GM12878 (cell line): ENCODE results near the gene CHIT1. TPM values are rescaled to one million over a fixed set of nuclear protein-coding genes. Genes with fewer than 3 reads are reported as not detected.

Source experiments
- ATAC-seq: fragments of 200-7000 bp; cut with Tn5 transposase; 3 replicates; pipeline ENCODE4 v1.9.1; 2020; ENCODE audit warnings: mild to moderate bottlenecking, moderate library complexity
- BruUV-seq: library from RNA; stranded (reverse); fragments of 400-500 nt; replicated peaks from 2 replicates; lab custom pipeline; 2021; lab: Mats Ljungman, UMichigan
- CTCF ChIA-PET: fragments of 300-600 bp; sonication (Branson Sonifier 250); formaldehyde crosslinking; extraction: SDS; loops from one replicate; lab custom pipeline; 2021; ENCODE audit warnings: inconsistent platforms; lab: Yijun Ruan, JAX
- POLR2A ChIA-PET: fragments of 350-600 bp; formaldehyde crosslinking; extraction: SDS; loops from one replicate; lab custom pipeline; 2021; ENCODE audit warnings: inconsistent platforms; lab: Charles Lee
- RAD21 ChIA-PET: fragments of 300-600 bp; sonication (Branson Sonifier 250); formaldehyde crosslinking; loops from one replicate; lab custom pipeline; 2023; ENCODE audit warnings: antibody characterized with exemption; ENCODE audit not compliant: unreplicated experiment; lab: Charles Lee
- SMC1A ChIA-PET: fragments of 300-600 bp; sonication (Branson Sonifier 250); formaldehyde crosslinking; loops from one replicate; lab custom pipeline; 2023; ENCODE audit not compliant: unreplicated experiment, uncharacterized antibody; lab: Charles Lee
- DNase-seq: peaks from one replicate; pipeline ENCODE4 v3.0.0-alpha.2; 2011; ENCODE audit warnings: low read depth, low spot score
- FAIRE-seq: peaks from 3 replicates; lab custom pipeline; 2011; peaks lifted over from hg19 to GRCh38; lab: Jason Lieb, UNC
- H2AFZ ChIP-seq: 2 replicates; pipeline ENCODE4 v1.6.0; 2011; ENCODE audit warnings: low read depth, low read length, control low read depth; ENCODE audit not compliant: control insufficient read depth
- H3K27ac ChIP-seq: 2 replicates; pipeline ENCODE4 v1.5.1; 2011; ENCODE audit warnings: control low read depth; ENCODE audit not compliant: control insufficient read depth, insufficient read depth
- H3K27me3 ChIP-seq, 2 experiments: replicated peaks in 1 of 2; 2 replicates each; pipeline versions ENCODE4 v1.6.0 to v1.6.1; 2011; ENCODE audit warnings: low read length in 1 of 2; ENCODE audit not compliant: control insufficient read depth in 2 of 2, insufficient read depth in 2 of 2
- H3K36me3 ChIP-seq, 2 experiments: 2 replicates each; pipeline ENCODE4 v1.5.1; 2011; ENCODE audit warnings: low read length in 1 of 2; ENCODE audit not compliant: control insufficient read depth in 2 of 2, insufficient read depth in 2 of 2
- H3K4me1 ChIP-seq: 2 replicates; pipeline ENCODE4 v1.6.1; 2011; ENCODE audit warnings: mild to moderate bottlenecking, low read length, moderate library complexity, mixed read lengths; ENCODE audit not compliant: control insufficient read depth, insufficient read depth
- H3K4me2 ChIP-seq: 2 replicates; pipeline ENCODE4 v1.6.0; 2011; ENCODE audit warnings: control low read depth; ENCODE audit not compliant: control insufficient read depth, insufficient read depth
- H3K4me3 ChIP-seq: fragments of 200-600 bp; sonication (generic); 2 replicates; pipeline ENCODE4 v1.5.1; 2016
- H3K79me2 ChIP-seq: 2 replicates; pipeline ENCODE4 v1.6.0; 2011; ENCODE audit warnings: low read length; ENCODE audit not compliant: control insufficient read depth, insufficient read depth
- H3K9ac ChIP-seq: 2 replicates; pipeline ENCODE4 v1.8.0; 2011; ENCODE audit warnings: low read length, control low read depth, mixed read lengths; ENCODE audit not compliant: control insufficient read depth, insufficient read depth
- H3K9me3 ChIP-seq: replicated peaks from 3 replicates; pipeline ENCODE4 v1.5.1; 2011; ENCODE audit warnings: mild to moderate bottlenecking, low read length; ENCODE audit not compliant: control insufficient read depth, insufficient read depth
- H4K20me1 ChIP-seq: 2 replicates; pipeline ENCODE4 v1.6.0; 2011; ENCODE audit not compliant: control insufficient read depth, insufficient read depth
- BCLAF1 ChIP-seq: fragments of 450-650 bp; IDR thresholded peaks from 2 replicates; pipeline ENCODE4 v1.6.1; 2017; ENCODE audit warnings: antibody characterized with exemption, mild to moderate bottlenecking, moderate library complexity
- CEBPB ChIP-seq, 2 experiments: fragments of 150-350 bp in 1 of 2; IDR thresholded peaks; 2 replicates each; pipeline ENCODE4 v1.6.1; 2012 to 2014; ENCODE audit warnings: low read depth in 2 of 2, low read length in 2 of 2, borderline replicate concordance in 1 of 2, inconsistent platforms in 1 of 2
- MTA3 ChIP-seq: IDR thresholded peaks from 2 replicates; pipeline ENCODE4 v1.6.1; 2012; ENCODE audit warnings: low read length, inconsistent platforms, borderline replicate concordance
- NFIC ChIP-seq: IDR thresholded peaks from 2 replicates; pipeline ENCODE4 v1.6.1; 2012; ENCODE audit warnings: low read depth, mild to moderate bottlenecking, inconsistent platforms, low read length, moderate library complexity
- WGBS: methylation state at CpG from one replicate; pipeline ENCODE4 v1.1.6; 2016; ENCODE audit warnings: low lambda C conversion rate; ENCODE audit not compliant: insufficient replicate concordance, insufficient coverage; ENCODE audit errors: missing lambda C conversion rate; 5-methylcytosine and 5-hydroxymethylcytosine counted together
- in situ Hi-C: fragments of 300-500 bp; cut with MboI; formaldehyde crosslinking; loops from 9 replicates; pipeline ENCODE4 v1.14.3; 2018; ENCODE audit warnings: mixed read lengths
- intact Hi-C: fragments of 100-400 bp; cut with micrococcal nuclease; formaldehyde crosslinking; loops from one replicate; pipeline ENCODE4 v1.14.2; 2022; ENCODE audit not compliant: unreplicated experiment
- polyA plus RNA-seq, 11 experiments: library from polyadenylated mRNA; depleted of rRNA in 4 of 11; unstranded in 6 of 11; stranded (reverse) in 5 of 11; fragments of >200 nt; fragmentation: Nextera tagmentation in 4 of 11; fragmentation: Illumina TruSeq in 1 of 11; extraction: Ambion mirVana in 4 of 11; extraction: Trizol in 1 of 11; gene quantifications; 1 replicate in 1 of 11; 2 replicates in 10 of 11; pipeline versions ENCODE4 v1.2.1 to v1.2.3, GENCODE V29; 2011 to 2016; ENCODE audit warnings: inconsistent platforms in 2 of 11, missing spikeins in 2 of 11, low read depth in 1 of 11
- total RNA-seq, 4 experiments: library from RNA; depleted of rRNA in 3 of 4; stranded (reverse); fragments of >200 nt in 3 of 4; fragmentation: Illumina TruSeq in 1 of 4; extraction: Trizol in 1 of 4; gene quantifications; 2 replicates each; pipeline versions ENCODE4 v1.2.1 to v1.2.3, GENCODE V29; 2013 to 2021
- TF ChIP-seq, protein P1 (sequence below): IDR thresholded peaks from 2 replicates; pipeline ENCODE4 v1.6.1; 2012; ENCODE audit warnings: improper control_type of control experiment, low read depth, low read length; ENCODE audit not compliant: insufficient replicate concordance

CHIT1 gene
- total and polyA plus RNA-seq, 10 of the 15 experiments (the other 5 are each of a cell fraction or from before 2014, with no cell fraction given), result 0.02 to 2.1 (median 0.76) TPM

DNA sequence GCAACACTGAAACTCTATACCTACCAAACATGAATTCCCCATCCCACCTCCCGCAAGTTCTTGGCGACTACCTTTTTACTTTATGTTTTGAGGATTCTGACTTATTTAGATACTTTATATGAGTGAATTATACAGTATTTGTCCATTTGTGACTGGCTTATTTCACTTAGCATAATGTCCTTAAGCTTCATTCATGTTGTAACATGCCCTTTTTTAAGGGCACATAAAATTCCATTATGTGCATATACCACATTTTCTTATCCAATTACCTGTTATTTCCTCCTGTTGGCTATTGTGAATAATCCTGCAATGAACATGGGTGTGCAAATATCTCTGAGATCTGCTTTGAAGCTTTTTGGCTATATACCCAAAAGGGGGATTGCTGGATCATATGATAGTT is 22.0 kb upstream of the CHIT1 start:
- ChIA-PET CTCF (interaction anchor here (1.1 to 1.5 kb wide), 2 partner anchors 16 to 236 kb away, joined by 4 to 5 read pairs; no protein-coding TSS in a partner anchor), RAD21 (no interaction called here), SMC1A (interaction anchor here (3.6 kb wide), 1 partner anchor 13 kb away, joined by 11 read pairs; no protein-coding TSS in a partner anchor), POLR2A (no interaction called here)
- Histone ChIP-seq H3K4me1 (no peaks in the 10 kb centered on the region), H3K27ac (no peak overlapping the region), H3K4me3 (no peak overlapping the region), H4K20me1 (no peaks in the 10 kb centered on the region), H3K79me2 (no peaks in the 10 kb centered on the region), H2AFZ (no peak overlapping the region), H3K9me3 (peaks cover 1% of the 10 kb centered on the region; the same call in 1 of the 3 replicates)
- ATAC-seq (no peak), DNase-seq (no peak)
- 71% methylated on average over 2 of the region's 2 CpGs for WGBS
- no TSS peak for BruUV-seq
- in situ Hi-C loops, result no loop called here
- TF ChIP-seq MTA3 (no peak), BCLAF1 (no peak), NFIC (no peak), CEBPB (IDR thresholded peaks at IDR 0.05; ENCODE audit: borderline replicate concordance in 1 of 2, low read depth in 2 of 2, low read length in 2 of 2) (no peak)
- TF ChIP-seq, protein P1, sequence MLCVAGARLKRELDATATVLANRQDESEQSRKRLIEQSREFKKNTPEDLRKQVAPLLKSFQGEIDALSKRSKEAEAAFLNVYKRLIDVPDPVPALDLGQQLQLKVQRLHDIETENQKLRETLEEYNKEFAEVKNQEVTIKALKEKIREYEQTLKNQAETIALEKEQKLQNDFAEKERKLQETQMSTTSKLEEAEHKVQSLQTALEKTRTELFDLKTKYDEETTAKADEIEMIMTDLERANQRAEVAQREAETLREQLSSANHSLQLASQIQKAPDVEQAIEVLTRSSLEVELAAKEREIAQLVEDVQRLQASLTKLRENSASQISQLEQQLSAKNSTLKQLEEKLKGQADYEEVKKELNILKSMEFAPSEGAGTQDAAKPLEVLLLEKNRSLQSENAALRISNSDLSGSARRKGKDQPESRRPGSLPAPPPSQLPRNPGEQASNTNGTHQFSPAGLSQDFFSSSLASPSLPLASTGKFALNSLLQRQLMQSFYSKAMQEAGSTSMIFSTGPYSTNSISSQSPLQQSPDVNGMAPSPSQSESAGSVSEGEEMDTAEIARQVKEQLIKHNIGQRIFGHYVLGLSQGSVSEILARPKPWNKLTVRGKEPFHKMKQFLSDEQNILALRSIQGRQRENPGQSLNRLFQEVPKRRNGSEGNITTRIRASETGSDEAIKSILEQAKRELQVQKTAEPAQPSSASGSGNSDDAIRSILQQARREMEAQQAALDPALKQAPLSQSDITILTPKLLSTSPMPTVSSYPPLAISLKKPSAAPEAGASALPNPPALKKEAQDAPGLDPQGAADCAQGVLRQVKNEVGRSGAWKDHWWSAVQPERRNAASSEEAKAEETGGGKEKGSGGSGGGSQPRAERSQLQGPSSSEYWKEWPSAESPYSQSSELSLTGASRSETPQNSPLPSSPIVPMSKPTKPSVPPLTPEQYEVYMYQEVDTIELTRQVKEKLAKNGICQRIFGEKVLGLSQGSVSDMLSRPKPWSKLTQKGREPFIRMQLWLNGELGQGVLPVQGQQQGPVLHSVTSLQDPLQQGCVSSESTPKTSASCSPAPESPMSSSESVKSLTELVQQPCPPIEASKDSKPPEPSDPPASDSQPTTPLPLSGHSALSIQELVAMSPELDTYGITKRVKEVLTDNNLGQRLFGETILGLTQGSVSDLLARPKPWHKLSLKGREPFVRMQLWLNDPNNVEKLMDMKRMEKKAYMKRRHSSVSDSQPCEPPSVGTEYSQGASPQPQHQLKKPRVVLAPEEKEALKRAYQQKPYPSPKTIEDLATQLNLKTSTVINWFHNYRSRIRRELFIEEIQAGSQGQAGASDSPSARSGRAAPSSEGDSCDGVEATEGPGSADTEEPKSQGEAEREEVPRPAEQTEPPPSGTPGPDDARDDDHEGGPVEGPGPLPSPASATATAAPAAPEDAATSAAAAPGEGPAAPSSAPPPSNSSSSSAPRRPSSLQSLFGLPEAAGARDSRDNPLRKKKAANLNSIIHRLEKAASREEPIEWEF, result no peak
- TF ChIP-seq, all 136 proteins: peak for 0
- H3K27me3 ChIP-seq, result no peaks in the 10 kb centered on the region
- FAIRE-seq, result no peak
- intact Hi-C loops, result no loop called here
- no peaks in the 10 kb centered on the region for H3K36me3 ChIP-seq
- no peak overlapping the region for H3K9ac ChIP-seq
- H3K4me2 ChIP-seq, result no peak overlapping the region
